OCI-LY3 (cell line): Measurements from ENCODE around the gene MYL5.

Source experiments
- EZH2phosphoT487 ChIP-seq: fragments of 200-600 bp; shearing (Covaris generic); IDR thresholded peaks from 2 replicates; pipeline ENCODE4 v1.6.1; 2018; ENCODE audit warnings: antibody characterized with exemption, mixed run types, low read depth
- TF ChIP-seq, protein P1 (sequence below): fragments of 200-600, 300-600 bp; sonication (generic); IDR thresholded peaks from 2 replicates; pipeline ENCODE4 v1.5.1; 2014; ENCODE audit warnings: antibody characterized with exemption, low read length, low read depth

DNA sequence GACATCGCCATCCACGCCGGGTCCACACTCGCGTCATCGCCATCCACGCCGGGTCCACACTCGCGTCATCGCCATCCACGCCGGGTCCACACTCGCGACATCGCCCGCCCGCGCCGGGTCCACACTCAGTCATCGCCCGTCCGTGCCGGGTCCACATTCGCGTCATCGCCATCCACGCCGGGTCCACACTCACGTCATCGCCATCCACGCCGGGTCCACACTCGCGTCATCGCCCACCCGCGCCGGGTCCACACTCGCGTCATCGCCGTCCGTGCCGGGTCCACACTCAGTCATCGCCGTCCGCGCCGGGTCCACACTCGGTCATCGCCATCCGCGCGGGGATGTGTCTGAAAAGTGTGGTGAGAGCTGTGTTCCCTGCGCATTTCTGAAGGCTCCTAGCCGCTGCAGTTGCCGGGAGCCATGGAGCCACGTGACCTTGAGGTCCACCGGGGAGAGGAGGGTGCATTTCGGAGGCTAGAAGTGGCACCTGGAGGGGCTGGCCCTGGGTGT is 48.6 kb downstream of the MYL5 start:
- TF ChIP-seq, protein P1, sequence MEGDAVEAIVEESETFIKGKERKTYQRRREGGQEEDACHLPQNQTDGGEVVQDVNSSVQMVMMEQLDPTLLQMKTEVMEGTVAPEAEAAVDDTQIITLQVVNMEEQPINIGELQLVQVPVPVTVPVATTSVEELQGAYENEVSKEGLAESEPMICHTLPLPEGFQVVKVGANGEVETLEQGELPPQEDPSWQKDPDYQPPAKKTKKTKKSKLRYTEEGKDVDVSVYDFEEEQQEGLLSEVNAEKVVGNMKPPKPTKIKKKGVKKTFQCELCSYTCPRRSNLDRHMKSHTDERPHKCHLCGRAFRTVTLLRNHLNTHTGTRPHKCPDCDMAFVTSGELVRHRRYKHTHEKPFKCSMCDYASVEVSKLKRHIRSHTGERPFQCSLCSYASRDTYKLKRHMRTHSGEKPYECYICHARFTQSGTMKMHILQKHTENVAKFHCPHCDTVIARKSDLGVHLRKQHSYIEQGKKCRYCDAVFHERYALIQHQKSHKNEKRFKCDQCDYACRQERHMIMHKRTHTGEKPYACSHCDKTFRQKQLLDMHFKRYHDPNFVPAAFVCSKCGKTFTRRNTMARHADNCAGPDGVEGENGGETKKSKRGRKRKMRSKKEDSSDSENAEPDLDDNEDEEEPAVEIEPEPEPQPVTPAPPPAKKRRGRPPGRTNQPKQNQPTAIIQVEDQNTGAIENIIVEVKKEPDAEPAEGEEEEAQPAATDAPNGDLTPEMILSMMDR = no peak
- TF ChIP-seq EZH2phosphoT487 = no peak
